ENCODE results near the gene TMEM138.

Gene TMEM138

DNA sequence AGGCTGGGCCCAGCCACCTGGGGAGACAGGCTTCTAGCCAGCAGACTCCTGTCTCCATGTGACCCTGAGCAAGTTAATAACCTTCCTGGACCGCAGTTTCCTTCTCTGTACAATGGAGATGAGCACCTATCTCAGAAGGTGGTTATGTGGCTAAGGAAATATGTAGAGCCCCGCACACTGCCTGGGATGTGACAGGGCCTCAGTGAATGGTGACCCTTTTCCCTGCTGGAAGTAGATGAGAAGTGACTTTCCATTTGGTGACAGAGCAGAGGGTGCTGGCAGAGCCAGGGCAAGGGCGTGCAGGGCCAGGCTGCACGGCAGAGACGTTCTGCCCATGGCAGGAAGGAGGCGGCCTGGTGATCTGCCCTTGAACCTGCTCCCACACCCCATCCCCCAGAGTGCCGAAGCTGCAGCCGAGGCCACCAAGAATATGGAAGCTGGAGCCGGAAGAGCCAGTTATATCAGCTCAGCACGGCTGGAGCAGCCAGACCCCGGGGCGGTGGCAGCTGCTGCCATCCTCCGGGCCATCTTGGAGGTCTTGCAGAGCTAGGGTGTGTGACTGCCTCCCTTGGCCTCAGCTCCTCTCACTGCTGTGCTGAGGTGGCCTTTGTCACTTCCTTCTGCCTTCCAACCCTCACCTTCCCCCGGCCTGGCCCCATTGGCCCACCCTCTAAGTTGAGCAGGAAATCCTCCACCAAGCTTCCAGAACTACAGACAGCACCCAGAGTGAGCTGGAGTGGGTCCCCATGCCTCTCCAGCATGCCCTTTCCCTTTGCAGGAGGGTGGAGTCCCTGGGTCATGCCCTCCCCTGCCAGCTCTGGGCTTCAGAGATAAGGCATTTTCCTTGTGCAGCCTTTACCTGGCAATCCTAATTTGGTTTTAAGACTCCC is 16.0 kb upstream of the TMEM138 start:
- POLR2A ChIA-PET, result interaction anchor here (0.8 kb wide), 1 partner anchor 16 kb away, joined by 6 read pairs; no protein-coding TSS in a partner anchor
- CTCF ChIA-PET, result interaction anchor here (1.2 to 14.3 kb wide), 5 partner anchors 10 to 46 kb away, joined by 3 to 374 read pairs (median 13); partner anchors contain the start of genes CYB561A3, DDB1, TKFC and TMEM138
- TF ChIP-seq, protein P1, sequence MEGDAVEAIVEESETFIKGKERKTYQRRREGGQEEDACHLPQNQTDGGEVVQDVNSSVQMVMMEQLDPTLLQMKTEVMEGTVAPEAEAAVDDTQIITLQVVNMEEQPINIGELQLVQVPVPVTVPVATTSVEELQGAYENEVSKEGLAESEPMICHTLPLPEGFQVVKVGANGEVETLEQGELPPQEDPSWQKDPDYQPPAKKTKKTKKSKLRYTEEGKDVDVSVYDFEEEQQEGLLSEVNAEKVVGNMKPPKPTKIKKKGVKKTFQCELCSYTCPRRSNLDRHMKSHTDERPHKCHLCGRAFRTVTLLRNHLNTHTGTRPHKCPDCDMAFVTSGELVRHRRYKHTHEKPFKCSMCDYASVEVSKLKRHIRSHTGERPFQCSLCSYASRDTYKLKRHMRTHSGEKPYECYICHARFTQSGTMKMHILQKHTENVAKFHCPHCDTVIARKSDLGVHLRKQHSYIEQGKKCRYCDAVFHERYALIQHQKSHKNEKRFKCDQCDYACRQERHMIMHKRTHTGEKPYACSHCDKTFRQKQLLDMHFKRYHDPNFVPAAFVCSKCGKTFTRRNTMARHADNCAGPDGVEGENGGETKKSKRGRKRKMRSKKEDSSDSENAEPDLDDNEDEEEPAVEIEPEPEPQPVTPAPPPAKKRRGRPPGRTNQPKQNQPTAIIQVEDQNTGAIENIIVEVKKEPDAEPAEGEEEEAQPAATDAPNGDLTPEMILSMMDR (IDR thresholded peaks at IDR 0.05; ENCODE audit: control extremely low read depth, extremely low read depth, low read depth, missing control alignments), result no peak
- no peak for DNase-seq (ENCODE audit: extremely low spot score)

DNA sequence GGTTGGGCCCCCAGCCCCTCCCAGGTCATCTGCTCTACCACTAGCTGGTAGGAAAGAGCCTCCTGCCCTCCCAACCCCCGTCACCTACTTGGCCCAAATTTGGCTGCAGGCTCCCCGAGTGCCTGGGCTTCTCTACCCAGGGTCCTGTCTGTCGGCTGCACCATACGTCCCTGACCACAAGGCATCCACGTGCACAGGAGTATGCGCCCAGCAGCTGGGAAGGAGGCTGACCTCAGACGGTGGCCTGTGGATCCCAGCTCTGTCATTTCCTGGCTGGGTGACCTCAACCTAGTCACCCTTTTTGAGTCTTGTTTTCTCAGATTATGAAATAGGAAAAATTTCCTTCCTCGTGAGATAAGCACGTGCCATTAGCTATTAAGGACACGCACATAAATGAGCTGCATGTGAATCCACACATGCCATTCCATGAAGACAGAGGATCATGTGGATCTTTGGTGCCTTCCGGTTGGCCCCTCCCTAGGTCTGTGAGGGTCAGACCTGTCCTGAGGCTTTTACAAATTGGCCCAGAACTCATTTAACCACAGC is 14.2 kb upstream of the TMEM138 start:
- DNase-seq (ENCODE audit: extremely low spot score), result no peak
- TF ChIP-seq, protein P1 (IDR thresholded peaks at IDR 0.05; ENCODE audit: control extremely low read depth, extremely low read depth, low read depth, missing control alignments), result no peak
- POLR2A ChIA-PET, result interaction anchor here (1.1 to 1.7 kb wide), 2 partner anchors 10 to 14 kb away, joined by 3 to 7 read pairs; partner anchors contain the start of genes CYB561A3 and TMEM138
- CTCF ChIA-PET, result interaction anchor here (1.1 to 3.6 kb wide), 10 partner anchors 9 to 37 kb away, joined by 3 to 36 read pairs (median 5); partner anchors contain the start of genes CYB561A3, DDB1 and TKFC

DNA sequence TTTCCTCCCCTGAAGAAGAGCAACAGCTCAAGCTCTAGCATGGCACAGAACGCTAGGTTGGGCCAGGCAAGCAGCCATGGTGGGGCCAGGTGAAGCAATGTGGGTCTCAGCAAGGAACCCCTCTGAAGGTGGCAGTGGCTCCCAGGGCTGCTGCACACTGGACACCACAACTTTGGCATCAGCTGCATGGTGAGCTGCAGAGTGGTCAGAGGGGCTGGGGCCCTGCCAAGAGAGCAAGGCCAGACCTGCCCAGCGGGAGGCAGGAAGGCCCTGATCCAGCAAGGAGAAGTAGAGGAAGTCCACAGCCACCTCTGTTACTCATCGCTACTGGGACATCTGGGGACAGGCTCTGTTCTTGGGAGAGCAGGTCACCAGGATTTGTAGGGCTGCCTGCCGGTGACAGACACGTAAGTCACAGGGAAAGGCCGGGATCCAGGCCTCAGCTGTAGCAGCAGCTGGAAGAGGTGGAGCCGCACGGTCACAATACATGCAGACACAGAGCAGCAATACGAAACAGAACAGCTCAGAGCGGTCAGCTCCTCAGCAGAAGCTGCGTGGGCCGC is 12.9 kb upstream of the TMEM138 start:
- TF ChIP-seq, protein P1 (IDR thresholded peaks at IDR 0.05; ENCODE audit: control extremely low read depth, extremely low read depth, low read depth, missing control alignments), result no peak
- POLR2A ChIA-PET, result interaction anchor here (0.7 to 1.7 kb wide), 4 partner anchors 9 to 34 kb away, joined by 3 to 7 read pairs (median 4); partner anchors contain the start of genes CYB561A3 and TMEM138
- no peak for DNase-seq (ENCODE audit: extremely low spot score)
- CTCF ChIA-PET, result interaction anchor here (0.8 to 3.6 kb wide), 8 partner anchors 11 to 96 kb away, joined by 3 to 36 read pairs (median 4); partner anchors contain the start of genes CYB561A3, DDB1 and TKFC

DNA sequence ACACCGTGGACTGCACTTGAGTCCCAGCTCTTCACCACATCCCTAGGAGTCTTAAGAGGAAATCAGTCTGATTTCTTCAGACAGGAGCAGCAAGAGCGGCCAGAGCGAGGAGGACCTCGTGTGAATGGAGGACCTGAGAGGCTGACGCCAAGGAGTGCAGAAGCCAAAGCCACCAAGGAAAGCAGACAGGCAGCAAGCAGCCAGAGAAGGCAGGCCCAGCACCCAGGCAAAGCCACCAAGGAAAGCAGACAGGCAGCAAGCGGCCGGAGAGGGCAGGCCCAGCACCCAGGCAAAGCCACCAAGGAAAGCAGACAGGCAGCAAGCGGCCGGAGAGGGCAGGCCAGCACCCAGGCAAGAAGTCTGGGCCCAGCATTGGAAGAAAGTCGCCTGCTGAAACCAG is 12.3 kb upstream of the TMEM138 start:
- DNase-seq (ENCODE audit: extremely low spot score), result no peak
- ChIA-PET CTCF (interaction anchor here (0.9 to 3.6 kb wide), 5 partner anchors 11 to 96 kb away, joined by 3 to 36 read pairs (median 5); partner anchors contain the start of genes CYB561A3, DDB1 and TKFC), POLR2A (interaction anchor here (0.9 kb wide), 2 partner anchors 8 to 33 kb away, joined by 3 to 5 read pairs; no protein-coding TSS in a partner anchor)
- TF ChIP-seq, protein P1 (IDR thresholded peaks at IDR 0.05; ENCODE audit: control extremely low read depth, extremely low read depth, low read depth, missing control alignments), result no peak

DNA sequence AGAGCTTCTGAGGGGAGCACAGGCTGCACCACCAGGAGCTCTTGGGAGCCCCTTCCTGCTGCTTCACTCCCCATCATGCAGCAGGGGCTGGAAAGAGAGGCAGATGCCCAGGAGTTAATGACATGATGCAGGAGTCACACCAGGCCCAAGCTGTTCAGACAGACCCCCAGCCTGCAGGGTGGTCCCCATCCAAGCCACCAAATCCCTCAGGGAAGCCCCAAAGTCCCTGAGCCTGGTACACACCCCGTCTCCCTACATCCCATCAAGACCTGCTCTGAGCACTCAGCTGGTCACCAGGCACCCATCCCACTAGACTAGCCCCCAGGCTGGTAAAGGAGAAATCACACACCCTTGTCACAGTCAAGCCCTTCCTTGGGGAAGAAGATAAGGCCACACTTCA is 11.8 kb upstream of the TMEM138 start:
- ChIA-PET POLR2A (no interaction called here), CTCF (interaction anchor here (0.9 to 3.6 kb wide), 3 partner anchors 10 to 14 kb away, joined by 3 to 36 read pairs (median 10); partner anchors contain the start of gene CYB561A3)
- no peak for DNase-seq (ENCODE audit: extremely low spot score)
- TF ChIP-seq, protein P1 (IDR thresholded peaks at IDR 0.05; ENCODE audit: control extremely low read depth, extremely low read depth, low read depth, missing control alignments), result no peak

DNA sequence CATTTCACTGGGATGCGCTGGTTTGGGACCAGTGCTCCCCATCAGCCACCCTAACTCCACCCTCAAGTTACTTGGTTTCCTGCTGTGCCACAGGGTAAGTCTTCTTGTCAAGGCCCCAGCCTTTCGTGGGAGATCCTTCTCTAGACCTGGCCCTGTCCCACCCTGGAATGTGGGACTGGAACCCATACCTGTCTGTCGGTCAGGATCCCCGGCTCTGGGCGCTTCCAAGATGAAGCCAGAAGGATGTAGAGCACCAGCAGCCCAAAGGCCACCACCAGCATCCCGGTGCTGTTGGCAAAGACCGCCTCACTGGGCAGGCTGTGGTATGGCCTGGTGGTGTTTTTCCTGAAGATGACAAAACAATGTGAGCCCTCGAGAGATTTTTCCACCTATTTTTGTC is 11.4 kb upstream of the TMEM138 start:
- POLR2A ChIA-PET, result no interaction called here
- TF ChIP-seq, protein P1 (IDR thresholded peaks at IDR 0.05; ENCODE audit: control extremely low read depth, extremely low read depth, low read depth, missing control alignments), result no peak
- DNase-seq (ENCODE audit: extremely low spot score), result no peak
- CTCF ChIA-PET, result interaction anchor here (3.6 to 27.1 kb wide), 2 partner anchors 11 to 15 kb away, joined by 36 to 374 read pairs; partner anchors contain the start of genes DDB1 and TKFC

All from GM10248 (cell line).